ENCODE data around the gene SH3TC1. TPM values are rescaled to one million over a fixed set of nuclear protein-coding genes. Genes with fewer than 3 reads are reported as not detected.

SH3TC1 gene
- total RNA-seq, 1 experiment from 2014 or later, result 7.8 TPM

DNA sequence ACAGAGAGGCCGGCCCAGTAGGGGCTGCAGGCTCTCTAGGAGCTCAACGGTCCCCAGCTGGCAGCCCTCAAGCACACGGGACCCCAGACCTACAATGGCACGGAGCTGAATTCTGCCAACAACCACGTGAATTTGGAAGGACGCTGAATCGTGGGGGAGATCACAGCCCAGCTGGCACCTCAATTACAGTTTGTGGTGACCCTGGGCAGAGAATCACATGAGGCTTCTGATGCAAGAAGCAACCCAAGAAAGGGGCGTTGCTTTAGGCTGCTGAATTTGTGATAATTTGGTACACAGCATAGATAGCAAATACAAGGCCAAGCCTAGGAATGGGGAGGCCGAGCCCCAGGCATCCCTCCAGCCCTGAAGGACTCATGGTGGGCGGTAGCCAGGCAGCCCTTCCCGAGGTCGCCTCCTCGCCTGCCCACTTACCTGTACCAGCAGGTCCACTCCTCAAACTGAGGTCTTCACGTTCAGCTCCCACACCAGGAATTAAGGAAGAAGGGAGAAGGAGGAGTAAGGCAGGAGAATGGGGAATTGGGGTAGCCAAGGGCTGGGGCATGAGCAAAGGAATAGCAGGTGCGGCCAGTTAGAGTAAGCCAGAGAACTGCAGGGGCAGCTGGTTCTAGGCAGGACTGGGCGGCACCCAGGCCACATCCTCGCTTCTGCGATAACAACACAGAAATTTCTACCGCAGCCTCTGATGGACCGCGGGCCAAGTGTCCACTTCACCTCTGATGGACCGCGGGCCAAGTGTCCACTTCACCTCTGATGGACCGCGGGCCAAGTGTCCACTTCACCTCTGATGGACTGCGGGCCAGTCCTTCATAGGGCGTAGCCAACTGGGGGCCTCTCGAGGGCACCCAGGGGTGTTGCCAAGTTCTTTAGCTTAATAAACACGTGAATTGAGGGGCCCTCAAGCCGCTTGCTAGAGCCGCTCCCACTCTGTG is 47.1 kb downstream of the SH3TC1 start:
- BruUV-seq (replicated peaks), result no TSS peak
- Mint-ChIP-seq H3K4me3 (ENCODE audit: low read depth, unreplicated experiment) (no peak overlapping the region), H3K36me3 (ENCODE audit: insufficient read depth, unreplicated experiment) (peaks cover 5% of the 10 kb centered on the region), H3K4me1 (ENCODE audit: low read depth, unreplicated experiment) (no peaks in the 10 kb centered on the region), H3K27me3 (ENCODE audit: unreplicated experiment) (peaks cover 35% of the 10 kb centered on the region), H3K9me3 (ENCODE audit: low read depth, unreplicated experiment) (no peaks in the 10 kb centered on the region), H3K27ac (ENCODE audit: unreplicated experiment) (no peak overlapping the region)
- no peak for DNase-seq
- no peak for TF ChIP-seq CTCF (IDR thresholded peaks at IDR 0.05; ENCODE audit: unreplicated experiment)
- intact Hi-C loops (cut with micrococcal nuclease; ENCODE audit: unreplicated experiment), result no loop called here
- CTCF ChIA-PET, result interaction anchor here (1.1 kb wide), 1 partner anchor 69 kb away, joined by 3 read pairs; no protein-coding TSS in a partner anchor

GRCh38 chr4:8247047-8247930 is 48.2 kb downstream of the SH3TC1 start:
- Mint-ChIP-seq H3K36me3 (ENCODE audit: insufficient read depth, unreplicated experiment) (no peaks in the 10 kb centered on the region), H3K9me3 (ENCODE audit: low read depth, unreplicated experiment) (no peaks in the 10 kb centered on the region), H3K4me3 (ENCODE audit: low read depth, unreplicated experiment) (no peak overlapping the region), H3K4me1 (ENCODE audit: low read depth, unreplicated experiment) (no peaks in the 10 kb centered on the region), H3K27ac (ENCODE audit: unreplicated experiment) (no peak overlapping the region), H3K27me3 (ENCODE audit: unreplicated experiment) (peaks cover 35% of the 10 kb centered on the region)
- DNase-seq, result no peak
- CTCF ChIA-PET, result no interaction called here
- intact Hi-C loops (cut with micrococcal nuclease; ENCODE audit: unreplicated experiment), result no loop called here
- no peak for TF ChIP-seq CTCF (IDR thresholded peaks at IDR 0.05; ENCODE audit: unreplicated experiment)
- BruUV-seq (replicated peaks), result no TSS peak

DNA sequence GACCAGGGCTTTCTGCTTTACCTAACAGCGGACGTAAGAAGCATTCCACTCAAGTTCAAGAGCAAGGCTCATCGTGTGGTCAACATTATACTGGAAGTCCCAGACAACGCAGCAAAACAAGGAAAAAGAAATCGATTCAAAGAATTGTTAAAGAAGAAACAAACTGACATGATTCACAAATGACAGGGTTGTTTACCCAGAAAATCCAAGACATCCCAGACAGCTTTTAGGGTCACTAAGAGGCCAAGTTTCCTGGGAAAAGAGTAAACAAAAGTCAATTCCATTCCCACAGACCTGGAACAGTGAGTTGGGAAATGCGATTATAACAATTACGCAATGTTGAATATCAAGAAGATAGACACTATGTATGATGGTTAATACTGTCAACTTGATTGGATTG is 49.0 kb downstream of the SH3TC1 start:
- H3K9me3 Mint-ChIP-seq (ENCODE audit: low read depth, unreplicated experiment), result no peaks in the 10 kb centered on the region
- CTCF ChIA-PET, result no interaction called here

More for the DNA sequence above, 49.0 kb downstream of the SH3TC1 start:
- H3K27ac Mint-ChIP-seq (ENCODE audit: unreplicated experiment), result no peak overlapping the region
- intact Hi-C loops (cut with micrococcal nuclease; ENCODE audit: unreplicated experiment), result no loop called here
- H3K4me1 Mint-ChIP-seq (ENCODE audit: low read depth, unreplicated experiment), result no peaks in the 10 kb centered on the region
- DNase-seq, result no peak
- H3K4me3 Mint-ChIP-seq (ENCODE audit: low read depth, unreplicated experiment), result no peak overlapping the region
- H3K36me3 Mint-ChIP-seq (ENCODE audit: insufficient read depth, unreplicated experiment), result no peaks in the 10 kb centered on the region
- TF ChIP-seq CTCF (IDR thresholded peaks at IDR 0.05; ENCODE audit: unreplicated experiment), result no peak
- no TSS peak for BruUV-seq (replicated peaks)
- H3K27me3 Mint-ChIP-seq (ENCODE audit: unreplicated experiment), result peaks cover 35% of the 10 kb centered on the region

All from Calu3 (cell line).